Gastroesophageal sphincter (tissue), 3 donors: ENCODE measurements around the gene PADI2.

ENCODE experiments used
- EP300 ChIP-seq: sonication (generic); formaldehyde crosslinking; IDR thresholded peaks from one replicate; pipeline ENCODE4 v1.6.1; 2017; ENCODE audit warnings: antibody characterized with exemption, mild to moderate bottlenecking
- POLR2A ChIP-seq, 2 donors: fragments of 450-650 bp; IDR thresholded peaks; one replicate each; pipeline ENCODE4 v1.6.1; 2017; ENCODE audit warnings: antibody characterized with exemption in 2 of 2, mild to moderate bottlenecking in 2 of 2, moderate library complexity in 1 of 2
- POLR2AphosphoS5 ChIP-seq: sonication (generic); formaldehyde crosslinking; IDR thresholded peaks from one replicate; pipeline ENCODE4 v1.6.1; 2017; ENCODE audit warnings: antibody characterized with exemption
- TF ChIP-seq, protein P1 (sequence below), 4 experiments: fragments of 200-600 bp in 2 of 4; fragments of 450-650 bp in 2 of 4; sonication (generic) in 1 of 4; IDR thresholded peaks; one replicate each; pipeline ENCODE4 v1.5.1; 2017 to 2019; ENCODE audit warnings: antibody characterized with exemption in 4 of 4, mild to moderate bottlenecking in 2 of 4, moderate library complexity in 2 of 4

DNA sequence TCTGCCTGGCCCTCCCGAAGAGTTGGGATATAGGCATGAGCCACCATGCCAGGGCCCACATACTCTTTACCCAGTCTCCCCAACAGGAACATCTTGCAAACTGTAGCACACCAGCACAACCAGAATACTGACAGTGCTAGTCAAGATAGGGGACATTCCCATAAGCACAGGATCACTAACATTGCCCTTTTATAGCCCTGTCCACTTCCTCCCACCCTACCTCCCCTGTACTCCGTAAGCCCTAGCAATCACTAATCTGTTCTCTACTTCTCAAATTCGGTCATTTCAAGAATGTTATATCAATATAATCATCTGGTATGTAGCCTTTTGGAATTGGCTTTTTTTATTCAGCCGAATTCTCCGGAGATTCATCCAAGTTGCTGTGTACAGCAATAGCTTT lies 71.3 kb downstream of the PADI2 start:
- no peak for TF ChIP-seq POLR2AphosphoS5
- TF ChIP-seq, protein P1, sequence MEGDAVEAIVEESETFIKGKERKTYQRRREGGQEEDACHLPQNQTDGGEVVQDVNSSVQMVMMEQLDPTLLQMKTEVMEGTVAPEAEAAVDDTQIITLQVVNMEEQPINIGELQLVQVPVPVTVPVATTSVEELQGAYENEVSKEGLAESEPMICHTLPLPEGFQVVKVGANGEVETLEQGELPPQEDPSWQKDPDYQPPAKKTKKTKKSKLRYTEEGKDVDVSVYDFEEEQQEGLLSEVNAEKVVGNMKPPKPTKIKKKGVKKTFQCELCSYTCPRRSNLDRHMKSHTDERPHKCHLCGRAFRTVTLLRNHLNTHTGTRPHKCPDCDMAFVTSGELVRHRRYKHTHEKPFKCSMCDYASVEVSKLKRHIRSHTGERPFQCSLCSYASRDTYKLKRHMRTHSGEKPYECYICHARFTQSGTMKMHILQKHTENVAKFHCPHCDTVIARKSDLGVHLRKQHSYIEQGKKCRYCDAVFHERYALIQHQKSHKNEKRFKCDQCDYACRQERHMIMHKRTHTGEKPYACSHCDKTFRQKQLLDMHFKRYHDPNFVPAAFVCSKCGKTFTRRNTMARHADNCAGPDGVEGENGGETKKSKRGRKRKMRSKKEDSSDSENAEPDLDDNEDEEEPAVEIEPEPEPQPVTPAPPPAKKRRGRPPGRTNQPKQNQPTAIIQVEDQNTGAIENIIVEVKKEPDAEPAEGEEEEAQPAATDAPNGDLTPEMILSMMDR (IDR thresholded peaks at IDR 0.05): no peak
- TF ChIP-seq EP300: no peak
- no peak for TF ChIP-seq POLR2A (IDR thresholded peaks at IDR 0.05)
